SK-N-SH (cell line): ENCODE measurements around the gene WFDC2. TPM values are rescaled to one million over a fixed set of nuclear protein-coding genes. Genes with fewer than 3 reads are reported as not detected.
A peak's percentile ranks its signal among the peaks of the same experiment; 100 is the strongest.

Experiments
- CTCF ChIA-PET: fragments of 300-600, 350-600 bp; formaldehyde crosslinking; extraction: SDS; loops from one replicate; lab custom pipeline; 2021; lab: Yijun Ruan, JAX
- POLR2A ChIA-PET: fragments of 350-600 bp; sonication (Branson Sonifier 250); formaldehyde crosslinking; extraction: SDS; loops from one replicate; lab custom pipeline; 2020; ENCODE audit warnings: antibody characterized with exemption, inconsistent platforms; lab: Yijun Ruan, JAX
- DNase-seq: peaks from one replicate; pipeline ENCODE4 v3.0.0; 2012
- H2AFZ ChIP-seq: fragments of 200-600 bp; sonication (generic); 2 replicates; pipeline ENCODE4 v1.8.1; 2016; ENCODE audit warnings: antibody characterized with exemption, mild to moderate bottlenecking, low read depth
- H3F3A ChIP-seq: fragments of 200-600 bp; sonication (generic); replicated peaks from 2 replicates; pipeline ENCODE3; 2016; ENCODE audit warnings: antibody characterized with exemption, mild to moderate bottlenecking; ENCODE audit not compliant: insufficient read depth
- H3K27ac ChIP-seq, 2 experiments: fragments of 200-500 bp in 1 of 2; fragments of 200-600 bp in 1 of 2; sonication (Bioruptor generic) in 1 of 2; sonication (generic), shearing (Covaris generic) in 1 of 2; 2 replicates each; pipeline versions ENCODE4 v1.5.1 to v1.6.1; 2014 to 2016; ENCODE audit warnings: low read depth in 2 of 2, inconsistent platforms in 1 of 2, low read length in 1 of 2, mild to moderate bottlenecking in 1 of 2, mixed read lengths in 1 of 2
- H3K27me3 ChIP-seq: fragments of 200-600 bp; sonication (generic), shearing (Covaris generic); 2 replicates; pipeline ENCODE4 v1.6.1; 2016; ENCODE audit warnings: mixed run types; ENCODE audit not compliant: insufficient read depth
- H3K36me3 ChIP-seq, 2 experiments: fragments of 200-500 bp in 1 of 2; fragments of 200-600 bp in 1 of 2; sonication (Bioruptor generic) in 1 of 2; sonication (generic) in 1 of 2; replicated peaks in 1 of 2; 2 replicates each; pipeline versions ENCODE3 to v1.5.1; 2014 to 2016; ENCODE audit warnings: low read length in 1 of 2, mild to moderate bottlenecking in 1 of 2; ENCODE audit not compliant: insufficient read depth in 2 of 2, control insufficient read depth in 1 of 2
- H3K4me1 ChIP-seq, 2 experiments: fragments of 200-500 bp in 1 of 2; fragments of 200-600 bp in 1 of 2; sonication (Bioruptor generic) in 1 of 2; sonication (generic), shearing (Covaris generic) in 1 of 2; 2 replicates each; pipeline versions ENCODE4 v1.5.1 to v1.6.1; 2014 to 2016; ENCODE audit warnings: low read depth in 1 of 2, low read length in 1 of 2, mixed run types in 1 of 2; ENCODE audit not compliant: insufficient read depth in 2 of 2, control insufficient read depth in 1 of 2
- H3K4me2 ChIP-seq: fragments of 200-600 bp; sonication (generic), shearing (Covaris generic); 2 replicates; pipeline ENCODE4 v1.6.1; 2017; ENCODE audit warnings: mixed run types
- H3K4me3 ChIP-seq, 2 experiments: fragments of 200-500 bp in 1 of 2; fragments of 200-600 bp in 1 of 2; sonication (Bioruptor generic) in 1 of 2; sonication (generic), shearing (Covaris generic) in 1 of 2; 2 replicates each; pipeline versions ENCODE4 v1.5.1 to v1.8.1; 2014 to 2016; ENCODE audit warnings: low read depth in 2 of 2, inconsistent platforms in 1 of 2, low read length in 1 of 2, mild to moderate bottlenecking in 1 of 2, mixed read lengths in 1 of 2, moderate library complexity in 1 of 2
- H3K79me2 ChIP-seq: fragments of 200-600 bp; sonication (generic); 2 replicates; pipeline ENCODE4 v1.8.1; 2017; ENCODE audit warnings: mild to moderate bottlenecking; ENCODE audit not compliant: insufficient read depth
- H3K9ac ChIP-seq: fragments of 200-600 bp; sonication (generic); 2 replicates; pipeline ENCODE4 v1.6.1; 2017; ENCODE audit warnings: mixed run types
- H3K9me2 ChIP-seq: fragments of 200-600 bp; sonication (generic); 2 replicates; pipeline ENCODE4 v1.6.1; 2017; ENCODE audit warnings: mixed run types
- H3K9me3 ChIP-seq: fragments of 200-600 bp; sonication (generic); 2 replicates; pipeline ENCODE4 v1.6.1; 2017; ENCODE audit warnings: mixed run types, mild to moderate bottlenecking, moderate library complexity
- H4K20me1 ChIP-seq: fragments of 200-600 bp; sonication (generic); 2 replicates; pipeline ENCODE4 v1.6.1; 2017; ENCODE audit warnings: mild to moderate bottlenecking, mixed run types; ENCODE audit not compliant: insufficient read depth
- FOXJ3 ChIP-seq: sonication (generic); formaldehyde crosslinking; IDR thresholded peaks from 2 replicates; pipeline ENCODE4 v1.5.1; 2020; ENCODE audit warnings: mild to moderate bottlenecking, missing genetic modification reagents
- FOXM1 ChIP-seq: IDR thresholded peaks from 2 replicates; pipeline ENCODE4 v1.4.0; 2012; ENCODE audit warnings: low read depth, mild to moderate bottlenecking
- GATA2 ChIP-seq: sonication (generic); formaldehyde crosslinking; IDR thresholded peaks from 2 replicates; pipeline ENCODE4 v1.5.0; 2020; ENCODE audit warnings: mild to moderate bottlenecking, missing genetic modification reagents
- MEF2A ChIP-seq: IDR thresholded peaks from 2 replicates; pipeline ENCODE4 v1.4.0; 2012; ENCODE audit warnings: low read depth, borderline replicate concordance
- NRF1 ChIP-seq: IDR thresholded peaks from 2 replicates; pipeline ENCODE4 v1.6.1; 2012; ENCODE audit warnings: low read depth, mild to moderate bottlenecking, low read length
- POLR2AphosphoS5 ChIP-seq: IDR thresholded peaks from 2 replicates; pipeline ENCODE4 v1.6.1; 2012; ENCODE audit warnings: low read depth, low read length
- RFX5 ChIP-seq: IDR thresholded peaks from 2 replicates; pipeline ENCODE4 v1.6.1; 2012; ENCODE audit warnings: mild to moderate bottlenecking, improper control_type of control experiment, low read length
- RXRA ChIP-seq: IDR thresholded peaks from 2 replicates; pipeline ENCODE4 v1.4.0; 2012; ENCODE audit warnings: low read depth, mild to moderate bottlenecking, borderline replicate concordance
- SIN3A ChIP-seq: IDR thresholded peaks from 2 replicates; pipeline ENCODE4 v1.6.1; 2012; ENCODE audit warnings: low read depth, mild to moderate bottlenecking, low read length, moderate library complexity, borderline replicate concordance
- YY1 ChIP-seq: IDR thresholded peaks from 2 replicates; pipeline ENCODE4 v1.4.0; 2012; ENCODE audit warnings: low read depth, mild to moderate bottlenecking
- WGBS: methylation state at CpG from one replicate; pipeline ENCODE4 v1.1.6; 2017; ENCODE audit warnings: low lambda C conversion rate; 5-methylcytosine and 5-hydroxymethylcytosine counted together
- polyA plus RNA-seq, 3 experiments: library from polyadenylated mRNA; depleted of rRNA; stranded (reverse); fragments of >200 nt; gene quantifications; 2 replicates each; pipeline ENCODE4 v1.2.3, GENCODE V29; 2012
- TF ChIP-seq, protein P1 (sequence below): fragments of 150-350 bp; IDR thresholded peaks from 2 replicates; pipeline ENCODE4 v1.6.1; 2017; ENCODE audit warnings: antibody characterized with exemption, low read length, low read depth, borderline replicate concordance
- TF ChIP-seq, protein P2 (sequence below): IDR thresholded peaks from 2 replicates; pipeline ENCODE4; 2012
- TF ChIP-seq, protein P3 (sequence below): fragments of 150-350 bp; IDR thresholded peaks from 2 replicates; pipeline ENCODE4 v1.6.1; 2016; ENCODE audit warnings: mild to moderate bottlenecking, low read depth, low read length
- TF ChIP-seq, protein P4 (sequence below): IDR thresholded peaks from 2 replicates; pipeline ENCODE4 v1.4.0; 2012; ENCODE audit warnings: low read depth
- TF ChIP-seq, protein P5 (sequence below): fragments of 200-600 bp; sonication (generic); IDR thresholded peaks from 2 replicates; pipeline ENCODE4 v1.6.1; 2017; ENCODE audit warnings: antibody characterized with exemption, mild to moderate bottlenecking, moderate library complexity

Gene WFDC2
- polyA plus RNA-seq, 1 of the 3 experiments (the other 2 are of a cell fraction): 0.21 TPM

DNA sequence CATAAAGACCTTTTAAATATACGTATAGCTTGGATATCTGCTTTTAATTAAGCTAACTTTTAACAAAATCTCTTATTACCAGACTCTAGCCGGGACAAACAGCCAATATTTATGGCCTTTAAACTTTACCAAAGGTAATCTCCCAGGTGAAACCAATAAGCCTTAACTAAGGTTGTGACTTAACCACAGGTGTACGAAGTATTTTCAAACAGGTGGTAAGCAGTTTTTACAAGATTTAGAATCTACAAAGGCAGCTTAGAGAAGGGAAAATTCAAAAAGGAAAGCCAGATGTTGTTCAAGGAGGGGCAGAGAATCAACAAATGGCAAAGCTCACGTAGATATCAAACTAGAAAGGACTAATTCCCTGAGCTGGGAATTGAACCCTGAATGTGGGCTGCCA, 15.8 kb downstream of the WFDC2 start:
- Histone ChIP-seq H3K9ac (no peak overlapping the region), H4K20me1 (no peaks in the 10 kb centered on the region), H3K4me3 (no peak overlapping the region), H3K27me3 (peaks cover 20% of the 10 kb centered on the region), H3K79me2 (no peaks in the 10 kb centered on the region), H3K9me2 (no peaks in the 10 kb centered on the region), H3K27ac (no peak overlapping the region), H3K4me2 (no peak overlapping the region), H2AFZ (no peak overlapping the region), H3K4me1 (no peaks in the 10 kb centered on the region), H3K9me3 (no peaks in the 10 kb centered on the region), H3F3A (no peaks in the 10 kb centered on the region), H3K36me3 (no peaks in the 10 kb centered on the region)
- ChIA-PET CTCF (interaction anchor here (0.8 to 1.0 kb wide), 3 partner anchors 11 to 28 kb away, joined by 3 read pairs; no protein-coding TSS in a partner anchor), POLR2A (no interaction called here)
- 32% methylated on average over 4 of the region's 4 CpGs for WGBS
- DNase-seq: no peak
- TF ChIP-seq, protein P1, sequence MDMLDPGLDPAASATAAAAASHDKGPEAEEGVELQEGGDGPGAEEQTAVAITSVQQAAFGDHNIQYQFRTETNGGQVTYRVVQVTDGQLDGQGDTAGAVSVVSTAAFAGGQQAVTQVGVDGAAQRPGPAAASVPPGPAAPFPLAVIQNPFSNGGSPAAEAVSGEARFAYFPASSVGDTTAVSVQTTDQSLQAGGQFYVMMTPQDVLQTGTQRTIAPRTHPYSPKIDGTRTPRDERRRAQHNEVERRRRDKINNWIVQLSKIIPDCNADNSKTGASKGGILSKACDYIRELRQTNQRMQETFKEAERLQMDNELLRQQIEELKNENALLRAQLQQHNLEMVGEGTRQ: no peak
- TF ChIP-seq YY1 (no peak), FOXJ3 (no peak), RFX5 (no peak), GATA2 (CRISPR knock-in tag) (no peak), POLR2AphosphoS5 (no peak), FOXM1 (no peak), RXRA (no peak), SIN3A (no peak), NRF1 (no peak)
- TF ChIP-seq, protein P2, sequence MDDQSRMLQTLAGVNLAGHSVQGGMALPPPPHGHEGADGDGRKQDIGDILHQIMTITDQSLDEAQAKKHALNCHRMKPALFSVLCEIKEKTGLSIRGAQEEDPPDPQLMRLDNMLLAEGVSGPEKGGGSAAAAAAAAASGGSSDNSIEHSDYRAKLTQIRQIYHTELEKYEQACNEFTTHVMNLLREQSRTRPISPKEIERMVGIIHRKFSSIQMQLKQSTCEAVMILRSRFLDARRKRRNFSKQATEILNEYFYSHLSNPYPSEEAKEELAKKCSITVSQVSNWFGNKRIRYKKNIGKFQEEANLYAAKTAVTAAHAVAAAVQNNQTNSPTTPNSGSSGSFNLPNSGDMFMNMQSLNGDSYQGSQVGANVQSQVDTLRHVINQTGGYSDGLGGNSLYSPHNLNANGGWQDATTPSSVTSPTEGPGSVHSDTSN: no peak
- TF ChIP-seq, protein P3, sequence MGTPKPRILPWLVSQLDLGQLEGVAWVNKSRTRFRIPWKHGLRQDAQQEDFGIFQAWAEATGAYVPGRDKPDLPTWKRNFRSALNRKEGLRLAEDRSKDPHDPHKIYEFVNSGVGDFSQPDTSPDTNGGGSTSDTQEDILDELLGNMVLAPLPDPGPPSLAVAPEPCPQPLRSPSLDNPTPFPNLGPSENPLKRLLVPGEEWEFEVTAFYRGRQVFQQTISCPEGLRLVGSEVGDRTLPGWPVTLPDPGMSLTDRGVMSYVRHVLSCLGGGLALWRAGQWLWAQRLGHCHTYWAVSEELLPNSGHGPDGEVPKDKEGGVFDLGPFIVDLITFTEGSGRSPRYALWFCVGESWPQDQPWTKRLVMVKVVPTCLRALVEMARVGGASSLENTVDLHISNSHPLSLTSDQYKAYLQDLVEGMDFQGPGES: no peak
- TF ChIP-seq, protein P4, sequence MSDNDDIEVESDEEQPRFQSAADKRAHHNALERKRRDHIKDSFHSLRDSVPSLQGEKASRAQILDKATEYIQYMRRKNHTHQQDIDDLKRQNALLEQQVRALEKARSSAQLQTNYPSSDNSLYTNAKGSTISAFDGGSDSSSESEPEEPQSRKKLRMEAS: no peak

DNA sequence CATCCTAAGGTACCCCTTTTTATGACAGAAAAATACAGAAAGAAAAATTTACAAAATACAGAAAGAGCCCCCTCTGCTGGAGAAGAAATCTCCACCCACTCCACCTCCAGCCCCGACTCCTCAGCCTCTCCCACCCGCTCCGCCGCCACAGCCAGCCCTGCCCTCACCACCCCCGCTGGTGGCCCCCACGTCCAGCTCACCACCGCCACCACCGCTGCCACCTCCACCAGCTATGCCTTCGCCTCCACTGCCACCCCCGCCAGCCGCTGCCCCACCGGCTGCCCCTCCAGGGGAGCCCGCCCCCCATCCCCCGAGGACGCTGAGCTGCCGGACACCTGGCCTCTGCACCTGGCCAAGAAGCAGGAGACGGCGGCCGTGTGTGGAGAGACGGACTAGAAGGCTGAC, 17.7 kb downstream of the WFDC2 start:
- H3K79me2 ChIP-seq: no peaks in the 10 kb centered on the region
- 44% methylated on average over 11 of the region's 20 CpGs for WGBS
- no peak overlapping the region for H3K9ac ChIP-seq
- no peak overlapping the region for H2AFZ ChIP-seq
- TF ChIP-seq MEF2A: no peak
- TF ChIP-seq, protein P5, sequence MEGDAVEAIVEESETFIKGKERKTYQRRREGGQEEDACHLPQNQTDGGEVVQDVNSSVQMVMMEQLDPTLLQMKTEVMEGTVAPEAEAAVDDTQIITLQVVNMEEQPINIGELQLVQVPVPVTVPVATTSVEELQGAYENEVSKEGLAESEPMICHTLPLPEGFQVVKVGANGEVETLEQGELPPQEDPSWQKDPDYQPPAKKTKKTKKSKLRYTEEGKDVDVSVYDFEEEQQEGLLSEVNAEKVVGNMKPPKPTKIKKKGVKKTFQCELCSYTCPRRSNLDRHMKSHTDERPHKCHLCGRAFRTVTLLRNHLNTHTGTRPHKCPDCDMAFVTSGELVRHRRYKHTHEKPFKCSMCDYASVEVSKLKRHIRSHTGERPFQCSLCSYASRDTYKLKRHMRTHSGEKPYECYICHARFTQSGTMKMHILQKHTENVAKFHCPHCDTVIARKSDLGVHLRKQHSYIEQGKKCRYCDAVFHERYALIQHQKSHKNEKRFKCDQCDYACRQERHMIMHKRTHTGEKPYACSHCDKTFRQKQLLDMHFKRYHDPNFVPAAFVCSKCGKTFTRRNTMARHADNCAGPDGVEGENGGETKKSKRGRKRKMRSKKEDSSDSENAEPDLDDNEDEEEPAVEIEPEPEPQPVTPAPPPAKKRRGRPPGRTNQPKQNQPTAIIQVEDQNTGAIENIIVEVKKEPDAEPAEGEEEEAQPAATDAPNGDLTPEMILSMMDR: peak; percentile 20; the same call in 1 of the 2 replicates
- DNase-seq: peak; percentile 50
- no peak overlapping the region for H3K4me2 ChIP-seq
- H3K27ac ChIP-seq: no peak overlapping the region
- no peaks in the 10 kb centered on the region for H3K9me2 ChIP-seq
- H3F3A ChIP-seq: no peaks in the 10 kb centered on the region
- CTCF ChIA-PET: interaction anchor here (0.7 to 1.3 kb wide), 3 partner anchors 12 to 196 kb away, joined by 3 read pairs; no protein-coding TSS in a partner anchor
- H3K9me3 ChIP-seq: no peaks in the 10 kb centered on the region
- POLR2A ChIA-PET: no interaction called here
- no peaks in the 10 kb centered on the region for H3K36me3 ChIP-seq
- no peak overlapping the region for H3K4me3 ChIP-seq
- H3K4me1 ChIP-seq: no peaks in the 10 kb centered on the region
- peaks cover 3% of the 10 kb centered on the region; the same call in 1 of the 2 replicates for H3K27me3 ChIP-seq
- H4K20me1 ChIP-seq: no peaks in the 10 kb centered on the region
